ENCODE results near the gene GJD3. TPM values are rescaled to one million over a fixed set of nuclear protein-coding genes. Genes with fewer than 3 reads are reported as not detected.

The GJD3 gene
- total and polyA plus RNA-seq, 9 of the 15 experiments (the other 6 are each of a cell fraction or from before 2014, with no cell fraction given), result 0.17 to 0.38 TPM; not detected in 7

DNA sequence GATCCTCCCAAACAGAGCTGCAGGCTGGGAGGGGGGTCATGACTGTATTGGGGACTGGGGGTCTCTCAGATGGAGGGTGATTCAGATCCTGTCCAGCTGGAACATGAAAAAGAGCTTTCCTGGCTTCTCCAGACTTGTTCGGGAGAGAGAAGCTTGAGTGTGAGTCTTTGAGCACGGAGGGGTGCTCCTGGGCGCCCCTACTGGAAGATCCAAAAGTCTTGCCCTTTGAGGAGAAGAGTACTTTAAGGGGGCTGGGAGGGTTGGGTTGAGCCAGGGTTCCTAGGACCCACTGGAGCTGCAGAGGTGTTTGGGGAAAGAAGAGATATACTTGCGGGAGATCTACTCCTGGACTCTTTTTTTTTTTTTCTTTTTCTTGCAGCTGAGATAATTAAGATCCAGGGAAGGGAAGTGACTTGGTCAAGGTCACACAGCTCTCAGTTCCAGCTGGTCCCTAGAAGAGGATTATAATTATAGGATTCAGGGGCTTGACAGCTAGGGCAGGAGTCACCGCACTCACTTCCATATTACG, 47.1 kb downstream of the GJD3 start (continued):
- TF ChIP-seq, protein P1, sequence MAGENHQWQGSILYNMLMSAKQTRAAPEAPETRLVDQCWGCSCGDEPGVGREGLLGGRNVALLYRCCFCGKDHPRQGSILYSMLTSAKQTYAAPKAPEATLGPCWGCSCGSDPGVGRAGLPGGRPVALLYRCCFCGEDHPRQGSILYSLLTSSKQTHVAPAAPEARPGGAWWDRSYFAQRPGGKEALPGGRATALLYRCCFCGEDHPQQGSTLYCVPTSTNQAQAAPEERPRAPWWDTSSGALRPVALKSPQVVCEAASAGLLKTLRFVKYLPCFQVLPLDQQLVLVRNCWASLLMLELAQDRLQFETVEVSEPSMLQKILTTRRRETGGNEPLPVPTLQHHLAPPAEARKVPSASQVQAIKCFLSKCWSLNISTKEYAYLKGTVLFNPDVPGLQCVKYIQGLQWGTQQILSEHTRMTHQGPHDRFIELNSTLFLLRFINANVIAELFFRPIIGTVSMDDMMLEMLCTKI (IDR thresholded peaks at IDR 0.05; ENCODE audit: partially characterized antibody), result no peak
- no peak for TF ChIP-seq FOXP1 (CRISPR knock-in tag; IDR thresholded peaks at IDR 0.05)
- peak; percentile 2; the same call in 1 of the 2 replicates for TF ChIP-seq CREM (IDR thresholded peaks at IDR 0.05; ENCODE audit: low read depth)
- no peak for TF ChIP-seq KAT2B (IDR thresholded peaks at IDR 0.05; ENCODE audit: low read depth, low read length)
- peak; percentile 50; the same call in 1 of the 2 replicates for TF ChIP-seq SMARCA5 (IDR thresholded peaks at IDR 0.05)
- TF ChIP-seq, protein P2, sequence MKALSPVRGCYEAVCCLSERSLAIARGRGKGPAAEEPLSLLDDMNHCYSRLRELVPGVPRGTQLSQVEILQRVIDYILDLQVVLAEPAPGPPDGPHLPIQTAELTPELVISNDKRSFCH (CRISPR knock-in tag; IDR thresholded peaks at IDR 0.05), result no peak
- TF ChIP-seq, protein P2 (tag; IDR thresholded peaks at IDR 0.05), result no peak
- no peak for TF ChIP-seq ARID1B (IDR thresholded peaks at IDR 0.05)
- TF ChIP-seq, protein P3, sequence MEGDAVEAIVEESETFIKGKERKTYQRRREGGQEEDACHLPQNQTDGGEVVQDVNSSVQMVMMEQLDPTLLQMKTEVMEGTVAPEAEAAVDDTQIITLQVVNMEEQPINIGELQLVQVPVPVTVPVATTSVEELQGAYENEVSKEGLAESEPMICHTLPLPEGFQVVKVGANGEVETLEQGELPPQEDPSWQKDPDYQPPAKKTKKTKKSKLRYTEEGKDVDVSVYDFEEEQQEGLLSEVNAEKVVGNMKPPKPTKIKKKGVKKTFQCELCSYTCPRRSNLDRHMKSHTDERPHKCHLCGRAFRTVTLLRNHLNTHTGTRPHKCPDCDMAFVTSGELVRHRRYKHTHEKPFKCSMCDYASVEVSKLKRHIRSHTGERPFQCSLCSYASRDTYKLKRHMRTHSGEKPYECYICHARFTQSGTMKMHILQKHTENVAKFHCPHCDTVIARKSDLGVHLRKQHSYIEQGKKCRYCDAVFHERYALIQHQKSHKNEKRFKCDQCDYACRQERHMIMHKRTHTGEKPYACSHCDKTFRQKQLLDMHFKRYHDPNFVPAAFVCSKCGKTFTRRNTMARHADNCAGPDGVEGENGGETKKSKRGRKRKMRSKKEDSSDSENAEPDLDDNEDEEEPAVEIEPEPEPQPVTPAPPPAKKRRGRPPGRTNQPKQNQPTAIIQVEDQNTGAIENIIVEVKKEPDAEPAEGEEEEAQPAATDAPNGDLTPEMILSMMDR (IDR thresholded peaks at IDR 0.05 in 2 of 3, conservative IDR thresholded peaks at IDR 0.05 in 1 of 3; ENCODE audit: insufficient read depth in 2 of 3, low read depth in 1 of 3, low read length in 3 of 3), result peak; percentile 67 to 83 (median 70)
- no peak for TF ChIP-seq TAF15 (IDR thresholded peaks at IDR 0.05; ENCODE audit: low read depth, low read length)

Data from K562 (cell line).